Measurements from ENCODE around the gene SASH1.
"Not testable (repeated sequence)": the region's sequence is repeated elsewhere in the genome, so short reads cannot be mapped to it uniquely, and the experiment has no call there.

The SASH1 gene

DNA sequence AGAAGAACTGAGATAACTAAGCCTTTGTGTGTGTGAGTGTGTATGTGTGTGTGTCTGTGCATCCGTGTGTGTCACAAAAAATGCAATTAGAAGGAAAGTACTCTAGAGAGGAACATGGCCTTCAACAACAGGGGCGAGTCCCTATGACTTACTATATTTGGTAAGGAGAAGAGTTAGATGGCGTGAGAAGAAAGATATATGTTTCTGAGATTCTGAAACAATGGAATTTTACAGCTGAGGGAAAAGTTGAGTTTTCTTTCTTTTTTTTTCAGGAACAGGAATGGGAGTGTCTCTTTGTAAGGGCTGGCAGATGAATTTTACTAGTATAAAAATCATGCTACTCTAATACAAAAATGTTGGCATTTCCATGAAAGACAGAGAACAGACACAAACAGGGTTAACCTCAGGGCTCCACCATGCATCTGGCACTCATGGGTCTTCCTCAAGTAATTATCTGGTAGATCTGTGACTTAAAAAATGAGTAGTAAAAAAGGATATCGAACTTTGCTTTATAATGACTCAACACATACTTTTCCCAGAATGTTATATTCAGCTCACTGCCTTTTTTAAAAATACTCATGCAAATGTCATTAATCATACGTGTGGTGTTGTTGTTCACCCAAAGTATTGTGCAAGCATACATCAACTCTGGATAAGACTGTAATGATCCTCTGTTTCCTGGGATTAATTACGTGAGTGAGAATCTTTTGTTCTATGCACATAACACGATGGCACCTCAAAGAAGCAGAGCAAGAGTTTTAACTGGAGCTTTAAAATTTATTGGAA is 12.8 kb upstream of the SASH1 start:
- no peak for DNase-seq

DNA sequence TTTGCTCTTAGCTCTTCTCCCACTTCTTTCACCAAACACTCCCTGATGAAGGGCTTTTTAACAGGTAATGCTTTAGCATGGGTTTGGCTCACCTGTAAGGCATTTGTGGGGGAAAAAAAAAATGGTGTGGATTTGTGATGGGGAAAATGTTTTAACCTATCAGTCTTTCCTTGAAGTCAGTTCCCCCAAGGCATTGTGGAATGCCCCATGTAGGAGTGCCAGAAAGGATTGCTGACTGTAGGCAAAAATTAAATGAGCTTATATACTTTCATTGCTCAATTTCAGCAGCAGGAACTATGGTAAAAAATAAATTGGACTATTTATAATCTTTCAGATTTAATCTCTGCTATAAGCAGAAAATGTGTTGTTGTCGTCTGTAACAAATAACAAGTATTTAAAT is 10.6 kb upstream of the SASH1 start:
- DNase-seq, result no peak

DNA sequence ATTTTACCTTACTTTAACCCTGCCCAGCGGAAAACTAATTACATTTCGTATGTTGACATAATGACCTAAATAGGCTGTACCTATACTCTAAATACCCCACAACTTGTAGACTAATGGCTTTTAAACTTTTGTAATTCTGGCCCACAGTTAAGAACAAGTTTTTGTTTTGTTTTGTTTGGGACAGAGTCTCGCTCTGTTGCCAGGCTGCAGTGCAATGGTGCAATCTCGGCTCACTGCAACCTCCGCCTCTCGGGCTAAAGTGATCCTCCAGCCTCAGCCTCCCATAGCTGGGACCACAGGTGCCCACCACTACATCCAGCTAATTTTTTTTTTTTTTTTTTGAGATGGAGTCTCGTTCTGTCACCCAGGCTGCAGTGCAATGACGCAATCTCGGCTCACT is 5.7 kb upstream of the SASH1 start:
- no peak for DNase-seq

GRCh38 chr6:148339766-148340165 is 2.9 kb upstream of the SASH1 start:
- no peak for DNase-seq

DNA sequence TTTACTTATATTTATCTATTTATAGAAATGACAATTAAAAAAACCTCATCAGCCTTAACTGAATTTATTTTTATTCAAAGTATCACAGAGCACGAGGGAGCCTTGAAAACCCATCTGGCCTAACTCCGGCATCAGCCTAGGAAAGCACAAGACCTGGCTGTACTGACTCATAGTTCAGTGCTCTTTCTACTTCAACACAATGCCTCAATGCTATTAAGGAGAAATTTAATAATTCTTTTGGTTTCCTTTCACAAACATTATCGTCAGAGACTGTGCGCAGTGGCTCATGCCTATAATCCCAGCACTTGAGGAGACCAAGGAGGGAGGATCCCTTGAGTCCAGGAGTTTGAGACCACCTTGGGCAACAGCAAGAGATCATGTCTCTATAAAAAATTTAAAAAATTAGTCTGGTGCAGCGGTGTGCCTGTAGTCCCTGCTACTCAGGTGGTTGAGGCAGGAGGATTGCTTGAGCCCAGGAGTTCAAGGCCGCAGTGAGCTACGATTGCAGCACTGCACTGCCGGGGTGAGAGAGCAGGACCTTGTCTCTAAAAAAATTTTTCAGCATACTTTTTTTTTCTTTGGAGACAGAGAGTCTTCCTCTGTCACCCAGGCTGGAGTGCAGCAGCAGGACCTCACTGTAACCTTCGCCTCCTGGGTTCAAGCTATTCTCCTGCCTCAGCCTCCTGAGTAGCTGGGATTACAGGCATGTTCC is 1.9 kb upstream of the SASH1 start:
- no peak for DNase-seq

GRCh38 chr6:148342100-148342349 is 613 bp upstream of the SASH1 start:
- no peak for DNase-seq

DNA sequence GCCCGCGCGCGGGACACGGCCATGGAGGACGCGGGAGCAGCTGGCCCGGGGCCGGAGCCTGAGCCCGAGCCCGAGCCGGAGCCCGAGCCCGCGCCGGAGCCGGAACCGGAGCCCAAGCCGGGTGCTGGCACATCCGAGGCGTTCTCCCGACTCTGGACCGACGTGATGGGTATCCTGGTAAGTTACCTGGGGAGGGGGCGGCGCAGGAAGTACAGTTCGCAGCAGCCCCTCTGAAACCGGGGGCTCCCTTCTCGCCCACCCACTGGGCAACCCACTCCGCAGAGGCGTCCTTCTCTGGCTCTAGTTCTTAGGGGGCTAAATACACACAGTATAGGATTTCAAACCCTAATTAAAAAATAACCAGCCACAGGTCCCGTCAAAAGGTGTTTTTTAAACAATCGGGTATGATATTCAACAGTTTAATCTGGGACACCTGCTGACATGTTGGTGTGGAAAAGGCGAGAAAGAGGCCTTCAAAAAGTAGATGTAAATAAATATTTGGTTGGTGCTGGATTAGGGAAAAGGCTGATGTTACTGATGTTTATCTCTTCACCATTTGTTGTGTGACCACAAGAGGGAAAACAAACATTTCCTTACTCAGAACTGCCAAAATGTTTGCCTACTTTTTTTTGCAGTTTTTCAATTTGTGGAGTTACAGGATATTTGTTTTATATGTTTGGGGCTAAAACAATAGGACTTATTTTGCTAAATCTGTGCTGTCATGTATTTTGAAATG is 577 bp downstream of the SASH1 start:
- DNase-seq, result no peak

- no peak for DNase-seq
These were observed 2.5 kb downstream of the SASH1 start for GRCh38 chr6:148345176-148345575.

GRCh38 chr6:148345578-148345977 is 2.9 kb downstream of the SASH1 start:
- DNase-seq, result no peak

DNA sequence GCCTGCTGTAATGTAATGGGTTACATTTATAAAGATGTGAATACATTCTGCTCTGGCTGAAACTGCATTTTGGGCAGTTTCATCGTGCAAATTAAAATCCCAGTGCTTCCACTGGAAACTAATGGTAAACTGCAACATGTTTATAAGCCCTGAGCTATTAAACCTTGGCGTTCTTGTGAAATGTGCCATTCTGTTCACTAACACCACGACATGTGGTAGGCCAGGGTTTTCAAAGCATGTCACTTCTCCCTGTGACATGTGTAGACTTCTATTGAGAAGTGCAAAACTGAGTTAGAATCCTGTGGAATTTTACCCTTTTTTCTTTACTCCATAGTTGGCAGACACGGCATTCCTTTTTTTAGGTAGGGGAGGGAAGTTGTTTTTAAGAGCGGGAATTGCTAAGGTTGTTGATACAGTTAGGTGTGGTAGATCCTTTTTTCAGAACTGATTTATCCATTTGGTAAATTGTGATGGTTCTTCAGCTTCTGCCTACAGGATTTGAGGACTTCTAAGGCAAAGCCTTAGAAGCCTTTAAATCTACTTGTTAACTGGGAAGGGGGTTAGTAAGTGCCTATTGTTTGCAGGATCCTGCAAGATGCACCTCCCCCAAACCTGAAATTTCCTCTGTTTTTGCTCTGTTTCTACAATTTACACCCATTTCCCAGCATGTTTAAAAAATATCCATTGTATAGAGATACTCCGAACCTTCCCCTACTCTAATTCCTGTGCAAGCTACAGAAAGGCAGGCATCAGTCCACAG is 4.2 kb downstream of the SASH1 start:
- no peak for DNase-seq

- no peak for DNase-seq
These were observed 4.9 kb downstream of the SASH1 start for GRCh38 chr6:148347441-148348054.

DNA sequence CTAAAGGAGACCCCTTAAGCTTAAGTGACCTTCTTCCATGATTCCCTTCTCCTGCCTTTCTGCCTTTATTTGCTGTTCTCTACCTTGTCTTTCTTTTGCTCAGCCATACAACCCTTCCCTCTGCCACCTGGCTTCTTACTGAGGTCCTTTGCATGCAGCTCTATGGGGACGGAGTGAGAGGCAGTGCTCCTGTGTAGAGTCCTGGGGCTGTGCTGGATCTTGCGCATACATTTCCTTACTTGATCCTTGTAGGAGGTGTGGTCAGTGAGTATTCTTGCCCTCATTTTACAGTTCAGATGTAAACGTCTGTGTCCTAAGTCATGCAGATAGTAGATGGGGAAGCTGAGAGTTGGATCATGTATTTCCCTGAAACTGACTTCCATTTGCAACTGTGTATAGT is 5.7 kb downstream of the SASH1 start:
- DNase-seq, result no peak

DNA sequence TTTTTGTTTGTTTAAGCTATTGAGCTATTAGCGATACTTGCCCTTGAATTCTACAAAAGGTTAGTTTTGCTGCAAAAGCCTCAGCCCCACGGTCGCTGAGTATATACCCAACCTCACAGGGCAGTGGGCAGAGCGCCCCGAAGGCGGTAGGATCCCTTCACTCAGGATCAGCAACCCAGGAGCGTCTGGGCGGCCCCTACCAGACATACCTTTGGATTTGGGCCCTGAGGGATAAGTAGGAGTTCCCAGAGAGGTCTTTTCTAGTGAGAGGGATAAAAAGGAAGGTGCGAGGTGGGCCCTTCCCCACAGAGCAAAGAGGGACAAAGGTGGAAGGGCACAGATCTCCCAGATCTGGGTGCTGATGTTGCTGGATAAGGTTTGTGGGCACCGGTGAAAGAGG is 6.1 kb downstream of the SASH1 start:
- DNase-seq, result no peak

GRCh38 chr6:148349466-148349865 is 6.8 kb downstream of the SASH1 start:
- DNase-seq, result no peak

DNA sequence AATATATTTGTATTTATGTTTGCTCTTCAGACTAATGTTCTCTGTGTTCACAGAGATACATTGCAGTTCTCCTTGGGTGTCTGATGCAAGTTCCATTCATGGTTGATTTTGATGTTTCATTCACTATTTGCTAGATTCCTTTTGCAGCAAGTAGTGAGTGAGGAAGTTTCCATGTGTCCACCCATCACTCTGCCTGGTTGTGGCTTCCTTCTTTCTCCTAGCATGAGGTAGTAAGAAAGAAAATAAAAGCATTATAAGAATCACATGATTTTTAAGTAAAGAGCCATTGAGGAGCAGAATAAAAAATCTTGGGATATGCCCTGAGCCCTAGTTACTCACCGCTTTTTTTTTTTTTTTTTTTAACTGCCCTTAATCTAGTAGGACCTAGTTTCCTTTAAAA is 8.7 kb downstream of the SASH1 start:
- no peak for DNase-seq

DNA sequence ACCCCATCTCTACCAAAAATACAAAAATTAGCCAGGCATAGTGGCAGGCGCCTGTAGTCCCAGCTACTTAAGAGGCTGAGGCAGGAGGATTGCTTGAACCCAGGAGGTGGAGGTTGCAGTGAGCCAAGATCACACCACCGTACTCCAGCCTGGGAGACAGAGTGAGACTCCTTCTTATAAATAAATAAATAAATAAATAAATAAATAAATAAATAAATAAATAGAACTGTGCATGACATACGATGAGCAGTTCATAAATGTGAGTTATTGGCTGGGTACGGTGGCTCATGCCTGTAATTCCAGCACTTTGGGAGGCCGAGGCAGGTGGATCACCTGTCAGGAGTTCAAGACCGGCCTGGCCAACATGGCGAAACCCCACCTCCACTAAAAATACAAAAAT is 9.8 kb downstream of the SASH1 start:
- not testable (repeated sequence) for DNase-seq

- DNase-seq, result no peak
These were observed 15.7 kb downstream of the SASH1 start for GRCh38 chr6:148358196-148358785.

- no peak for DNase-seq
These were observed 16.6 kb downstream of the SASH1 start for GRCh38 chr6:148359228-148359627.

DNA sequence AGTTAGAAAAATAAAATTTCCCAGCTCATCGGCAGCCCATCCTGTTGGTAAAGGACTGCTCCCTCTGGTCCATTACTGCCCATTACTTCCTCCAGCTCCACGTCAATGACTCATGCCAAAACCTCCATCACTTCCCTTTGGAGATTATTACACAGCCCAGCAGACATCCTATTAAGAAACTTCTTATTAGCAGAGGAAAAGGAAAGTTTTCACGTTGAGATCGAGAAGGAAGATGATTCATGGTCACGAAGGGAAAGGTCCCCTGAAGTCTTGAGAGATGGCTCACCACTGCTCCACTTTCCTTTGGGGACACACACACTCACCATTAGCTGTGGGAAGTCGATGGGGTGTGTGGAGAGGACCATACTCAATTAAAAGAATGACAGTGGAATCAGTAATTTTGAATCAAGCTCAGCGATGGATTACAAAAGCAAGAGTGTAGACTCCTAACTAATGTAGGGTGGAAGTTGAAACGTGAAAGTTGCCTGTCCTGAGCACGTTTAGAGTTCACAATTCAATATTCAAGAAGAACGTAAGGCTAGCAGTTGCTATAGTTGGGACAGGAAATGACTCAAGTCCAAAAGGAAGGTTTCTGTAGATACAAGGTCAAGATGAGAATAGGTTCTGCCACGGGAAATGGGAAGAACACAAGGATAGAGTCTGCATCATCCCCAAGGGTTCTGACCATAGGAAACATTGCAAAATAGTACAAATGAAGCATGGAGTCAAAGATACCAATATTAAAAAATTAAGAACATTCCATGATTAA is 21.6 kb downstream of the SASH1 start:
- DNase-seq, result no peak

DNA sequence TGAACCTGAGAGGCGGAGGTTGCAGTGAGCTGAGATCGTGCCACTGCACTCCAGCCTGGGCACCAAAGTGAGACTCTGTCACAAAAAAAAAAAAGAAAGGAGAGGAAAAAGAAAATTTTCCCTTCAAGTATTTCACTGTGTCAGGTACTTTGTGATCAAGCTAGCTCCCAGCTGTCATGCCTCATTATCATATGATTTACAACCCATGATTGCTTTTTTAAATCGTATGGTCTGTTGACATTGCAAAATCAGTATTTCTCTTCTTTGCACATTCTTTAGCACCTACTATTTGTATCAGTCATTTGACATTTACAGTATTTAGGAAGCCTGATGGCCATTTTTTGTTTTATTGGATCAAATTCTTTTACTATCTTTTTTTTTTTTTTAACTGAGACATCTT is 22.4 kb downstream of the SASH1 start:
- DNase-seq, result no peak

DNA sequence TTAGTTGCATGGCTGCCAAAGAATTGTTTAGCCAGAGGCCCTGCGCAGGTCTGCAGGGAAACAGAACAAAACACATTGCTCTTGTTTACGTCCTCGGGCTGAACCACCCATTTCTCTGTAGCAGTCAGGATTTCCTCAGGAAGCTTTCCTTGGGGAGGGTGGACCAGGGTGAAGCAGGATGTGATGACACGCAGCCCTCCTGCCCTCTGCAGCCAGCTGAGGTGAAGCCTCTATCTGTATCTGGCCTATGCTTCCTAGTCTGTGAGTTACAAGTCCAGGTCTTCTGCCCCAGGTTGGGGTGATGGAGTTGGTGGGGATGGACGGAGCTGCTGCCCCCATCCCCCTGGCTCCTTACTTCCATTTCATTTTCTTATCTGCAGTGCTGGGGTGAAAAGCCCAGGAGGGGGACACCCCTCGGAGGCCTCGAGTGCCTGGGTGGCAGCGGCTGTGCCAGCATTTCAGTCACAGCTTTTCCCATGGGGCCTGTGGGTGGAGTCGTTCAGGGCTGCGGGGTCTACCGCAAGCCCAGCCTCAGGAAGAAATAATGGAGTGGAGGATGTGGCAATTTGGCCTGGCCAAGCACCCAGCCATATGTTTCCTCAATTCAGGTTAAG is 24.9 kb downstream of the SASH1 start:
- DNase-seq, result peak; percentile 30
